Retina (tissue), 1 donor: ENCODE measurements around the gene HDAC2.

ENCODE experiments used
- DNase-seq: peaks from one replicate; pipeline ENCODE4 v3.0.0-alpha.2; 2016

HDAC2 gene

DNA sequence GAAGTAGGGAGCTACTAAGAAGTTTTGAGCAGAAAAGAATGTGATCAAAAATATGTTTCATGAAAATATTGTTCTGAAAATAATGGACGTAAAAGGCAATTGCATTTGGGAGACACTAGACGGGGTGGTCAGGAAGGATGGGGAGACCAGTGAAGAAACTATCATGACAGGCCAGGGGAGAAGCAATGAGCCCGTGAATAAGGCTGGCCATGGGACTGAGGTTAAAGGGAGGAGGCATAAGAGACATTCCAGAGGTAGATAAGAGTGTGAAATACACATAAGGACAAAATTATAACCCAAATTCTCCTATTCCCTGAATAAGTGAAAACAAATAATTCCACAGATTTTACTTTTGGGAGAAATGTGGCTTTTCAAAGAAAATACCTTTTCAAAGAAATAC lies 62.1 kb downstream of the HDAC2 start:
- no peak for DNase-seq

DNA sequence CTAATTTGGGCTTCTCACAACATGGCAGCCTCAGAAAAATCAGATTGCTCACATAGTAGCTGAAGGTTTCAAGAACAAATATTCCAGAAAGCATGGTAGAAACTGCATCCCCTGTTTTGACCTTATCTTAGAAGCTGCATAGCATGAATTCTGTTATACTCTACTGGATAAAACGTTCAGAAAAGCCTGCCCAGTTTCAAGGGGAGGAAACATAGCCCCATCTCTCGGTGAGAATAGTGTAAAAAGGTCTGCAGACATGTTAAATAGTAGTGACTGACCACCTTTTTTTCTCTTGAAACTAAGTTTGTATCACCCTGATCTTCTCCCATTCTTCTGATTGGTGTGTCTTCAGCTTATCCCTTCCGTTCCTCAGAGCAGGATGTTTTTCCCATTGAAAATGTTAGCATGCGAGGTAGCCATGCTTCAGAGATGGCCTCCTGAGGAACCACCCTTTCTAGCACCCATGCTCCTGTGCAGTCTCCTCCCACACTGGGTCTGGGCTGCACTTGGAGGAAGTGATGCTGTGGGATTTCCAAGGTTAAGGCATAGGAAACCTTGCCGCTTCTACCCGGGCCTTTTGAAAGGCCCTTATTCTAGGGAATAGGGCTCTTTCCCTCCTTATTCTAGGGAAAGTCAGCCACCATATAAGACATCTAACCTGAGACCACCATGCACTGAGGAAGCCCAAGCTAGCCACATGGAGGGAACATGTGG lies 63.7 kb downstream of the HDAC2 start:
- no peak for DNase-seq

DNA sequence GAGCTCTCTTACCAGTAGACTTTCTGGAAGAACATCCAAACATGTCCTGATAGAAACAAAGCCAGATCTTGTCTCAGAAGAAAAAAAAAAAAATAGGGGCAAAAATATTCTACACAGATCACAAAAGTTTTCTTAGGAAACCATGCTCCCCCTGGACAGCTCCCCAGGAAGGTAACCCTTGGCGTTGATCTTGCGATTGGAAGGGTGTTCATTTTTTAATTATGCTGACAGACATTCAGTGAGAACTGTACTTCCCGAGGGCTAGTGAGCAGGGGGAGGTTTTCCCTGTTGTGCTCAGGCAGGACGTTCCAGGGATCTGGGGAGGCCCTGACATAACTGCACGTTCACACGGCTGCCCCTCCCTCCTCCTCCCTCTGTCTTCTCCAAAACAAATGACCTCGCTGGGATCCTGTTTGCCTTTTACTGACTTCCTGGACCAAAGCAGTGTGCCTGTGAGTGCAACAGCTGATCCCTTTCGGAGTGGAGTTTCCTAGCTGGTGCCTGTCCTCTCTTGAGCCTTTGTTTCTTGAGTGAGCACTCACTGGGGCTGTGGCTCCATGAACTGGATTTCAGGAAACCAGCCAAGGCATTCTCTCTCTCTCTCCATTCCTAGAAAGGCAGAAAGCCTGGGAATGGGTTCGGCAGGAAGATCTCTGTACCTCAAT lies 67.2 kb downstream of the HDAC2 start:
- no peak for DNase-seq

DNA sequence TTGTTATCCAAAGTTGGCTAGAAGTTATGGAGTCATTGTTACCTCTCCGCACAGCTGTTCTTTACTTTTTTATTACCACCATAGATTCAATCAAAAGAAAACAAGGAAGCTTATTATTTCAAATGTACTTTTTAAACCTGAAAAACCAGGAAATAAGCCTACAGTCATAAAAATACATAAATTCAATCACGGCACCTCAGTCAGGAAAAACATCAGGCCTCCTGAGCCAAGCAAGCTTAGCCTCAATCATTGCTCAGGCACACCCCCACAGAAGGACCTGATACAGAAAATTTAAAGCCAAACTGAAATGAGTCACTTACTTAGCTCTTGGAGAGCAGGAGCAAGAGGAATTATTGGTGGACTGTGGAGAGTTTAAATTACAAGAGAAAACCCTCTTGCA lies 69.5 kb downstream of the HDAC2 start:
- no peak for DNase-seq

DNA sequence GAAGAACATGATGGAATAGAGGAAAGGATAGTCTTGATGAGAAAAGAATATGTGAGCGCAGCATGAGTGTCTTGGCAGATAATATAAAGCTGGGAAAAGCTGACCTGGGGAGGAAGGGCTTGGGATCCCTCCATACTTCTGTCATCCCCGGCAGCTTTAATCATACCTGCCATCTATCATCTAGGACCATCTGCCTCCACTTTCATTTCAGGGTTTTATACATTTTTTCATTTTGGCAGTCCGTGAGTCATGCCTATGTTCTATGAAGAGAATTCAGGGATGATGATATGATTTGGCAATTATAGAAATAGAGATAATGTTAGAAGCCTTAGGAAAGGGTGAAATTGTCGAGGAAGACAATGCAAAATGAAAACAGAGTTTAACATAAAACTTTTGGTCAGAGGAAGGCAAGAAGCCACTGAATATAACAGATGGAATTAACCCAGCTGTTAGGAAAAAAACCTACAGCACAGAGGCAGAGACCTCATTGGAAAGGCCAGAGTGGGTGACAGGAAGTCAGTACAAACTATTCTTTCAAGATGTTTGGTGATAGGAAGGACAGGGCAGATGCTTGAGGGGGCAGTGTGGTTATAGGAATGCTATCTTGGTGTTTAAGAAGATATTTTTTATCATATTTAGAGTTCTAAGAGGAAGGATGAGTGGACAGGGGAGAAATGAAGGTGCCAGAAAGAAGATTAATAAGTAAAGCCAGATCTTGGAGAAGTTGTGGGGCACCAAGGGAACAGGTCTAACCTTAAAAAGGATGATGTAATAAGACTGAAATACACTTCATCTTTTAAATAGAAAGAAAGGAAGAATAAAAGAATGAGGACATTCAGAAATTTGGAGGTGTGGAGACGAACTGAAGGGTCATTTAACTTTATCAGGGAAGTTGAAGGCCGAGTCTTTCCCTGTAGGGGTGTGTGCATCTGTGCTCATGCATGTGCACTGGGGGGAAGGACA lies 76.0 kb downstream of the HDAC2 start:
- no peak for DNase-seq

DNA sequence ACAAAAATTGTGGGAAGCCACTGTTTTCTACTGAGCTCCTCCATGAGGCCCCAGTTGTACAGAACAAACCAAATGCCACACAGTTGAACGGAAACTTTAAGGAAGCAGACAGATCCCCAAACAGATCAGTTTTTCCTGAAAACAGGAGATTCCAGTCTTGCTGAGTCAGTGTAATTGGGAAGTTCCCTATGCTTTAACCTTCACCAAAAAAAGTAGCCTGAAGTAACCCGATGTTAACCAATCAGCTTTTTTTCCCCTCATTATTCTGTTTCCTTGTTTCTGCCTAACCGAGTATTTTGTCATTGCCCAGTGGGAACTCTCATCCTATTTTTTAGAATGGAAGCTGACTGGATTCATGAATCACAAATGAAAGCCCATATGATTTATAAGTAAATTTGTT lies 77.1 kb downstream of the HDAC2 start:
- no peak for DNase-seq

DNA sequence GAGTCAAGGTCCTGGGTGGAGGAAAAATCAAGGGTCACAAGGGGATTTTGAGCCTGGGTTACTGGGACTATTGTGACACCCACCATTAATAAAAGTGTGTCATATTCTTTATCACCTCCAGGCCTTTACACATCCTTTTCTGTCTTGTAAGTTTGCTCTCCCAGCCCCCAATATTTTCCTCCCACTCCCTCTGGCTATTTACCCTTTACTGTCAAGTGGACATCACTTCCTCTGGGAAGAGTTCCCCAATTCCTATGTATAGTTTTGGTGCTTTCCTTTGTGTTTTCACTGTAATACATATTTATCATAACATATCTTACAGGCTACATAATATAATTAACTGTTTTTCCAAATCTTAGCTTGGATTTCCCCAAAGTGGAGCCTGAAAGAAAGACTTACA lies 77.5 kb downstream of the HDAC2 start:
- no peak for DNase-seq

DNA sequence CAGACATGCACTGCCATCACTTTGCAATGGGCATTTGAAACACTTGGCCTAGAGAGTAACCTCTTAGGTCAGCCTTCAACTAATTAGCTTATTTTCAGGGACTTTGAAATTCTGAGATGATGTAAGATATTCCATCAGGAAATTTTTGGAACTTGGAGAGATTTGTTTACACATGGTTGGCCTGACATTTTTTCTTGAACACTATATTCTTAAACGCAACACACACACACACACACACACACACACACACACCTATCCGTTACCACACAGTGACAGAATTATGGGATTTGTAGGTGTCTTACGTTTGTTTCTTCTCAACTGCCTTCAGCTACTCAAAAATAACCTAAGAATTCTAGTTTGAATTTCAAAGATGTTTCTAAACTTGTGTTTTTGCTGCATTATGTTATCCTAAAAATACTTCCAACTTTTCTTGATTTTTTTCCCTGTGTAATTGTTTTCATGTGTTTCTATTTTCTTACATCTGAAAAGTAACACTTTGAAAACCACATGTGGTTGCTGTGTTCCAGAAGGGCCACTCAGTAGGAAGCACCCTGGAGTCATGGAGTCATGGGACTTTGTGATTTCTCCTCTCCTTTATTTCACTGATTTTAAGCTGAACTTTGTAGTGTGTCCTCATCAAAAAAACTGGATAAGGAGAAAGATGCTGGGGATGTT lies 81.9 kb downstream of the HDAC2 start:
- no peak for DNase-seq

DNA sequence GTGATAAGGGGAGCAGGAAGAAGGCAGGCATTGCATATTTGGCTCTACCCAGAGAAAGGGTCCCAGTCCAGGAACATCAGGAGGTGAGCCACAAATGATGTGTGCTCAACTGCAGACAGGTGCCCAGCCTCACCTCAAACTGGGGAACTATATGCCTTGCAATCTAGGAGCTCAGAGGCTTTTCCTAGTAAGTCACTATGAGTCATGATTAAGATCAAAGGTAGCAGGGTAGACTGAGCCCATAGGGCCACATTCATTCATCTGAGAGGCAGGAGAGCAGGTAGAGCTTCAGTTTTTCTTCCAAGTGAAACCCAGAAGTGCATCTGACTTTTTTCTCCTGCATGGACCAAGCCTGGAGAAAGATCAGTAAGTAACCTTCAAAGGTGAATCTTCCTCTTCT lies 82.5 kb downstream of the HDAC2 start:
- no peak for DNase-seq

DNA sequence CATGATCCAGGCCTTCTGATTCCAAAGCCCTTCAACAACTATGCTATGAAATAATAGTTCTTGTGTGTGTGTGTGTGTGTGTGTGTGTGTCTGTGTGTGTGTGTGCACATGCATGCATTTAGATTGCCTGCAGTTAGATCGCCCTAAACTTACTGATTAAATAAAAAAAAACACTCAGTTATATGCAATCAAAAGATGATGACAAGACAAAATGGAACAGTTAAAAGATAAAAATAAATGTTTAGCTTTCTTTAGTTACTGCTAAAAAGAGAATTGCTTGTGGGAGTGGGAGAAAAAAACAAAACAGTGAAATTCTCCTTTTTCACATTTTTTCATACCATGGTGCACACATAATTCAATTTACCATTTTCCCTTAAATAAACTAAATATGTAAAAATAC lies 84.4 kb downstream of the HDAC2 start:
- DNase-seq, result no peak

DNA sequence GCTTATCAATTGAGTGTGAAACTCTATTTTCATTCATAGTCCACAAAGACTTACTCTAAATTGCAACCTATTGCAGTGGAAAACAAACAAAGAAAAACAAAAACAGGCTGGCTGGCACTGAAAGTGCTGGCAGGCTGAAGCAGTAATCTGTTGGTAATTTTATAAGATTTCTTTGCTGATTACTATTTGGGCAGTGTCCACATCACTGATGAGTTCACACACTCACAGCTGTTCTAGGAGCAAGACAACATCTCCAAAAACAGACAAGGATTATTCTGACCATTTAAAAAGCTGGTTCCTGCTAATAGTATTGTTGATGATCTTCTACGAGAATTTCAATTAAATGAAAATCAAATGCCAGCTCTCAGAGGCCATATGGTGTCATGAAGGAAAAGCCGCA lies 86.9 kb downstream of the HDAC2 start:
- no peak for DNase-seq
